CD14-positive monocyte (primary cell): Measurements from ENCODE around the gene OSBPL1A. TPM values are rescaled to one million over a fixed set of nuclear protein-coding genes. Genes with fewer than 3 reads are reported as not detected.

Experiments used
- DNase-seq, 3 donors: peaks; one replicate each; pipeline ENCODE4 v3.0.0-alpha.2; 2011 to 2022
- H2AFZ ChIP-seq: 2 replicates; pipeline ENCODE4 v1.6.0; 2012; ENCODE audit warnings: mild to moderate bottlenecking, low read depth, low read length, inconsistent platforms; ENCODE audit not compliant: insufficient read depth, poor library complexity, severe bottlenecking
- H3K27ac ChIP-seq, 2 donors: 1 replicate in 1 of 2; 2 replicates in 1 of 2; pipeline ENCODE4 v1.5.1; 2012 to 2013; ENCODE audit warnings: low read length in 2 of 2, control low read depth in 1 of 2, inconsistent platforms in 1 of 2, low read depth in 1 of 2, mild to moderate bottlenecking in 1 of 2
- H3K27me3 ChIP-seq, 2 donors: one replicate each; pipeline versions ENCODE4 v1.6.0 to v1.6.1; 2011 to 2013; ENCODE audit warnings: low read length in 2 of 2; ENCODE audit not compliant: control insufficient read depth in 2 of 2, insufficient read depth in 2 of 2
- H3K36me3 ChIP-seq, 2 donors: replicated peaks in 1 of 2; 1 replicate in 1 of 2; 2 replicates in 1 of 2; pipeline versions ENCODE4 v1.5.1 to v1.6.1; 2012 to 2013; ENCODE audit warnings: low read length in 2 of 2, control low read depth in 1 of 2, inconsistent platforms in 1 of 2, mild to moderate bottlenecking in 1 of 2; ENCODE audit not compliant: insufficient read depth in 2 of 2, control insufficient read depth in 1 of 2
- H3K4me1 ChIP-seq, 2 donors: 1 replicate in 1 of 2; 2 replicates in 1 of 2; pipeline versions ENCODE4 v1.5.1 to v1.6.1; 2012 to 2013; ENCODE audit warnings: low read length in 2 of 2, control low read depth in 1 of 2, inconsistent platforms in 1 of 2, mild to moderate bottlenecking in 1 of 2, moderate library complexity in 1 of 2; ENCODE audit not compliant: insufficient read depth in 2 of 2, control insufficient read depth in 1 of 2
- H3K4me2 ChIP-seq: replicated peaks from 2 replicates; pipeline ENCODE3; 2012; ENCODE audit warnings: low read length, moderate library complexity, mild to moderate bottlenecking; ENCODE audit not compliant: poor library complexity, severe bottlenecking; ENCODE audit errors: extremely low read depth
- H3K4me3 ChIP-seq, 3 experiments: fragments of 200-600 bp in 1 of 3; sonication (generic) in 1 of 3; replicated peaks in 1 of 3; 1 replicate in 2 of 3; 2 replicates in 1 of 3; pipeline ENCODE4 v1.5.1; 2011 to 2013; ENCODE audit warnings: low read length in 3 of 3, mild to moderate bottlenecking in 3 of 3, control low read depth in 2 of 3, low read depth in 2 of 3, inconsistent platforms in 1 of 3, moderate library complexity in 1 of 3
- H3K79me2 ChIP-seq: 2 replicates; pipeline ENCODE4 v1.6.0; 2012; ENCODE audit warnings: mild to moderate bottlenecking, control low read depth, inconsistent platforms, low read length, moderate library complexity; ENCODE audit not compliant: insufficient read depth
- H3K9ac ChIP-seq: 2 replicates; pipeline ENCODE4 v1.6.0; 2017; ENCODE audit warnings: low read length, mild to moderate bottlenecking; ENCODE audit not compliant: insufficient read depth, poor library complexity, severe bottlenecking
- H3K9me3 ChIP-seq, 2 donors: replicated peaks in 1 of 2; 1 replicate in 1 of 2; 2 replicates in 1 of 2; pipeline versions ENCODE4 v1.5.1 to v1.6.1; 2012 to 2013; ENCODE audit warnings: low read length in 2 of 2, control low read depth in 1 of 2; ENCODE audit not compliant: control insufficient read depth in 1 of 2, insufficient read depth in 1 of 2
- H4K20me1 ChIP-seq: 2 replicates; pipeline ENCODE4 v1.6.0; 2012; ENCODE audit warnings: mild to moderate bottlenecking, low read length, control low read depth, moderate library complexity; ENCODE audit not compliant: insufficient read depth
- H3K27ac Mint-ChIP-seq, 7 donors: one replicate each; pipeline ENCODE4 v1.8.0; 2020; ENCODE audit warnings: mild to moderate bottlenecking in 7 of 7, mixed read lengths in 7 of 7, moderate library complexity in 6 of 7, inconsistent platforms in 2 of 7
- H3K27me3 Mint-ChIP-seq, 3 donors: one replicate each; pipeline ENCODE4 v1.8.0; 2021 to 2022; ENCODE audit warnings: low read depth in 3 of 3, mild to moderate bottlenecking in 3 of 3, mixed read lengths in 3 of 3, moderate library complexity in 3 of 3, inconsistent platforms in 1 of 3
- H3K36me3 Mint-ChIP-seq, 2 donors: one replicate each; pipeline ENCODE4 v1.8.0; 2020; ENCODE audit warnings: mixed read lengths in 2 of 2, inconsistent platforms in 1 of 2, mild to moderate bottlenecking in 1 of 2
- H3K4me1 Mint-ChIP-seq: one replicate; pipeline ENCODE4 v1.8.0; 2020; ENCODE audit warnings: mild to moderate bottlenecking, mixed read lengths
- H3K4me3 Mint-ChIP-seq, 2 donors: one replicate each; pipeline ENCODE4 v1.8.0; 2020; ENCODE audit warnings: mild to moderate bottlenecking in 2 of 2, mixed read lengths in 2 of 2, moderate library complexity in 1 of 2
- H3K9me3 Mint-ChIP-seq, 7 donors: one replicate each; pipeline ENCODE4 v1.8.0; 2020 to 2022; ENCODE audit warnings: mixed read lengths in 7 of 7, mild to moderate bottlenecking in 6 of 7, moderate library complexity in 6 of 7, inconsistent platforms in 2 of 7
- WGBS: methylation state at CpG from one replicate; pipeline ENCODE4 v1.1.5; 2013; ENCODE audit warnings: missing lambda C conversion rate; ENCODE audit not compliant: insufficient coverage; 5-methylcytosine and 5-hydroxymethylcytosine counted together
- intact Hi-C, 2 donors: fragments of 100-400 bp; cut with micrococcal nuclease; formaldehyde crosslinking; loops; one replicate each; pipeline versions ENCODE4 v1.15.0 to v1.15.1; 2023
- polyA plus RNA-seq, 3 donors: library from polyadenylated mRNA; depleted of rRNA in 1 of 3; unstranded in 2 of 3; stranded (reverse) in 1 of 3; fragments of 300-500 nt in 2 of 3; fragments of >200 nt in 1 of 3; fragmentation: Illumina TruSeq in 2 of 3; gene quantifications; 1 replicate in 2 of 3; 2 replicates in 1 of 3; pipeline ENCODE4 v1.2.3, GENCODE V29; 2012 to 2021
- TF ChIP-seq, protein P1 (sequence below): fragments of 200-600 bp; IDR thresholded peaks from one replicate; pipeline ENCODE4 v1.8.0; 2022; ENCODE audit warnings: antibody characterized with exemption, mild to moderate bottlenecking

OSBPL1A gene
- polyA plus RNA-seq, 3 donors, result 6.3 to 9.1 (median 7.1) TPM

DNA sequence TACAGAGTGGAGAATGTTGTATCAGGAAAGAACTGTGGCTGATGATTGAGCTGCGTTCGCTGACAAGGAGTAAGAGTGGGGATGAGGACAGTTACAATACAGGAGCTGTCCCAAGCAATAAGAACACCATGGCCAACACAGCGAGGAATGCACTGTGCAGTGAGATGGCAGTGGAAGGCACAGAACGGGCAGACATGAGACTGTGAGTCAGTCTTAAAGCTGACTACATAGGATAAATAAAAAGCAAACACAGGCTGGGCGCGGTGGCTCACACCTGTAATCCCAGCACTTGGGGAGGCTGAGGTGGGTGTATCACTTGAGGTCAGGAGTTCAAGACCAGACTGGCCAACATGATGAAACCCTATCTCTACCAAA is 169.0 kb downstream of the OSBPL1A start:
- no peaks in the 10 kb centered on the region for H3K27me3 Mint-ChIP-seq
- no peaks in the 10 kb centered on the region for H3K9me3 Mint-ChIP-seq
- H3K27me3 ChIP-seq, result no peaks in the 10 kb centered on the region
- H3K4me1 ChIP-seq, result no peaks in the 10 kb centered on the region
- no peak overlapping the region for H3K9ac ChIP-seq
- no peak overlapping the region for H3K4me3 ChIP-seq
- H3K4me1 Mint-ChIP-seq, result no peaks in the 10 kb centered on the region
- 100% methylated on average over 3 of the region's 6 CpGs for WGBS
- no peak overlapping the region for H3K27ac ChIP-seq
- H3K36me3 ChIP-seq, result peaks cover 13 to 33% of the 10 kb centered on the region in 2 donors
- no peak overlapping the region for H3K4me2 ChIP-seq
- H2AFZ ChIP-seq, result no peak overlapping the region
- intact Hi-C loops, result no loop called here
- DNase-seq, result no peak
- no peak overlapping the region for H3K4me3 Mint-ChIP-seq
- no peaks in the 10 kb centered on the region for H3K9me3 ChIP-seq
- H4K20me1 ChIP-seq, result no peaks in the 10 kb centered on the region
- TF ChIP-seq, protein P1, sequence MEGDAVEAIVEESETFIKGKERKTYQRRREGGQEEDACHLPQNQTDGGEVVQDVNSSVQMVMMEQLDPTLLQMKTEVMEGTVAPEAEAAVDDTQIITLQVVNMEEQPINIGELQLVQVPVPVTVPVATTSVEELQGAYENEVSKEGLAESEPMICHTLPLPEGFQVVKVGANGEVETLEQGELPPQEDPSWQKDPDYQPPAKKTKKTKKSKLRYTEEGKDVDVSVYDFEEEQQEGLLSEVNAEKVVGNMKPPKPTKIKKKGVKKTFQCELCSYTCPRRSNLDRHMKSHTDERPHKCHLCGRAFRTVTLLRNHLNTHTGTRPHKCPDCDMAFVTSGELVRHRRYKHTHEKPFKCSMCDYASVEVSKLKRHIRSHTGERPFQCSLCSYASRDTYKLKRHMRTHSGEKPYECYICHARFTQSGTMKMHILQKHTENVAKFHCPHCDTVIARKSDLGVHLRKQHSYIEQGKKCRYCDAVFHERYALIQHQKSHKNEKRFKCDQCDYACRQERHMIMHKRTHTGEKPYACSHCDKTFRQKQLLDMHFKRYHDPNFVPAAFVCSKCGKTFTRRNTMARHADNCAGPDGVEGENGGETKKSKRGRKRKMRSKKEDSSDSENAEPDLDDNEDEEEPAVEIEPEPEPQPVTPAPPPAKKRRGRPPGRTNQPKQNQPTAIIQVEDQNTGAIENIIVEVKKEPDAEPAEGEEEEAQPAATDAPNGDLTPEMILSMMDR, result no peak
- H3K27ac Mint-ChIP-seq, result peak overlapping the region in 2 of 7 donors; percentile 26 to 31
- no peaks in the 10 kb centered on the region for H3K79me2 ChIP-seq
- H3K36me3 Mint-ChIP-seq, result peaks cover 40 to 45% of the 10 kb centered on the region in 2 donors

DNA sequence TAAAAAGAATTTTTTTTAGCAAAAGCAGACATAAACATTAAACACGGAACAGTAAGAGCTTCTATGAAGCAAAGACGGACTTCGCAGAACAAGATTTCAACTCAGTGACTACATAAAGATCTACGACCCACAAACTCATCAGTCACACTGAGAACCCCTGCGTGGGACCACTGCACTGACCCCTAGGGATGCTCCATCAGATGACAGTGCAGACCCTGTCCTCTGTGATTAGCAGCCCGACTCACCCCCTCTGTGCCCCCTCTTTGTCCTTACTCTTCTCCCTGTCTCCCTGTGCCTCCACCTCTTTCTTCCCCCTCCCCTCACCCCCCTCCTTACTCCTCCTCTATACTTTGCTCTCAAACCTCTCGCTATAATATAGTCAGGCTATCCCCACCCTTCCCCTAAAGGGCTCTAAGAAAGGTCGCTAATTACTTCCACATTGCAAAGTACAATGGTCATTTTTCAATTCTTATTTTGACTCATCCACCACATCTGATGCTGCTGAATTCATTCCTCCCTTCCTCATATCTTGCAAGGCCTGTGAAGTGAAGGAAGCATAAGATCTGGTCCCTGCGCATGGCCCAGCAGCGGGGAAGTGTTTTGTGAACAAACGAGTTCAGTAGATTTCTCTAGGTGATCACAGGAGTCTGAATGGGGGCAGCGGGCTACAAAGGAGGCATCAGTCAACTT is 169.5 kb downstream of the OSBPL1A start:
- Histone ChIP-seq H3K27me3 (no peaks in the 10 kb centered on the region), H2AFZ (no peak overlapping the region), H4K20me1 (no peaks in the 10 kb centered on the region), H3K4me1 (no peaks in the 10 kb centered on the region), H3K4me2 (no peak overlapping the region), H3K9ac (no peak overlapping the region), H3K27ac (no peak overlapping the region), H3K36me3 (peaks cover 13 to 33% of the 10 kb centered on the region in 2 donors), H3K9me3 (no peaks in the 10 kb centered on the region), H3K4me3 (no peak overlapping the region), H3K79me2 (no peaks in the 10 kb centered on the region)
- peak overlapping the region in 1 of 7 donors; percentile 15 for H3K27ac Mint-ChIP-seq
- TF ChIP-seq, protein P1, result no peak
- H3K27me3 Mint-ChIP-seq, result no peaks in the 10 kb centered on the region
- no peaks in the 10 kb centered on the region for H3K4me1 Mint-ChIP-seq
- intact Hi-C loops, result no loop called here
- H3K9me3 Mint-ChIP-seq, result no peaks in the 10 kb centered on the region
- no peak for DNase-seq
- 94% methylated on average over 10 of the region's 12 CpGs for WGBS
- H3K4me3 Mint-ChIP-seq, result no peak overlapping the region
- H3K36me3 Mint-ChIP-seq, result peaks cover 40 to 47% of the 10 kb centered on the region in 2 donors
